HL-60 (cell line): ENCODE data around the gene SUSD4.

ENCODE experiments used
- DNase-seq, 2 experiments: peaks; one replicate each; pipeline ENCODE4 v3.0.0-alpha.2; 2010 to 2020; ENCODE audit warnings: low read depth in 1 of 2, low spot score in 1 of 2
- H3K27ac ChIP-seq: fragments of 250-450 bp; sonication (Bioruptor Pico); replicated peaks from 2 replicates; pipeline ENCODE4 v1.5.1; 2020; ENCODE audit warnings: mild to moderate bottlenecking, moderate library complexity
- H3K27me3 ChIP-seq: fragments of 250-450 bp; sonication (Bioruptor Pico); 2 replicates; pipeline ENCODE4 v1.5.1; 2021; ENCODE audit warnings: mild to moderate bottlenecking, moderate library complexity; ENCODE audit not compliant: insufficient read depth, poor library complexity, severe bottlenecking
- H3K4me3 ChIP-seq: replicated peaks from 2 replicates; pipeline ENCODE4 v1.5.1; 2011; ENCODE audit warnings: mild to moderate bottlenecking, control low read depth, low read length; ENCODE audit not compliant: insufficient read depth
- GABPA ChIP-seq: IDR thresholded peaks from 2 replicates; pipeline ENCODE4 v1.6.1; 2012; ENCODE audit warnings: low read depth
- POLR2AphosphoS5 ChIP-seq: IDR thresholded peaks from 2 replicates; pipeline ENCODE4 v1.6.1; 2012; ENCODE audit warnings: low read depth
- SPI1 ChIP-seq: IDR thresholded peaks from 2 replicates; pipeline ENCODE4 v1.6.1; 2012; ENCODE audit warnings: low read depth, mild to moderate bottlenecking, borderline replicate concordance
- TF ChIP-seq, protein P1 (sequence below): IDR thresholded peaks from 2 replicates; pipeline ENCODE4 v1.6.1; 2012; ENCODE audit warnings: low read depth; ENCODE audit not compliant: insufficient replicate concordance
- TF ChIP-seq, protein P2 (sequence below): IDR thresholded peaks from one replicate; pipeline ENCODE4 v1.5.1; 2011; ENCODE audit warnings: low read length, control low read depth, inconsistent platforms; ENCODE audit not compliant: insufficient read depth

Gene SUSD4

DNA sequence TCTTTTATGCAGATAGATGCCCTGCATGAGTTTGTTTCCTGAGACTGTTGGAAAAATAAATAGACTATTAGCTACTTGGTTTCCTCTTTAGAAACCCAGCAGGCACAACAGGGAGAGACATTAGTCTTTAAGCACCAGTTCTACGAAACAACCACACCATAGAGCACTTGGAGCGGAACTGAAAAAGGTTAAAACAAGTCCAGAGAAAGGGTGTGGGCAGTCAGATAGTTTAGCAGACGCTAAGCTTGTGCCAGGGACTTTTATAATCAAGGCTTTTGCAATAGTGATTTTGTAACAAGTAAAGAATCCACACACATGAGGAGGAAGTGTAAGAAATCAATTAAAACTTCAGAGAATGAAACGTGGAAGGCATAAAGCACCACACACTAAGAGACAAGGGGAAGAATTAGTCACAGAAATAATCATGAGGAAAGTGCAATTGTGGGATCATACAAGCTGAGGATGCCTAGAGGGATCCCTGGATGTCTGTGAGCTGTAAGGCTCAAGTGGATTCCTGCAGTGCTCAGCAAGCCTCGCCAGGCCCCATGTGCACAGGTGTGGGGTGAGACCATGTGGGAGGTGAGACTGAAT lies 183.2 kb downstream of the SUSD4 start:
- TF ChIP-seq SPI1, result peak; percentile 65; the same call in 1 of the 2 replicates
- no peak for TF ChIP-seq POLR2AphosphoS5
- Histone ChIP-seq H3K4me3 (no peak overlapping the region), H3K27ac (peak overlapping the region; percentile 24), H3K27me3 (no peaks in the 10 kb centered on the region)
- DNase-seq, result peak; percentile 66 to 76

DNA sequence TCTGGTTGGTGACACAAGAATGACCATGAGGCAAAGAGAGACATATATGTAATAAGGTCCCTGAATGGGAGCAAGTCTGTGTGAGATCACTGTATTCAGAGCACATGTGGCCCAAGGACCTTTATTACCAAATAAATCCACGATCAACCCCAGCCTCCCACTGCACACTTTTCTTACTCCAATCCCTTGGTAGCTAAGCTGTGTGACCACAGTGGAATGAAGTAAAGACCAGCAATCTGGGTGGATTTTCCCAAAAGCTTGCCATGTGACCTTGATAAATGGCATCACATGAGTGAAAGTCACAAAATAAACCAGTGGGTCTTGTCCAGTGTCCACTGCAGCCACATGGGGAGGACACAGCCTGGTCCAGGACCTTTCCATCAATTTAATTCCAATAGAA lies 184.2 kb downstream of the SUSD4 start:
- DNase-seq, result no peak
- Histone ChIP-seq H3K4me3 (no peak overlapping the region), H3K27me3 (no peaks in the 10 kb centered on the region), H3K27ac (no peak overlapping the region)
- TF ChIP-seq SPI1 (no peak), GABPA (no peak), POLR2AphosphoS5 (no peak)
- TF ChIP-seq, protein P1, sequence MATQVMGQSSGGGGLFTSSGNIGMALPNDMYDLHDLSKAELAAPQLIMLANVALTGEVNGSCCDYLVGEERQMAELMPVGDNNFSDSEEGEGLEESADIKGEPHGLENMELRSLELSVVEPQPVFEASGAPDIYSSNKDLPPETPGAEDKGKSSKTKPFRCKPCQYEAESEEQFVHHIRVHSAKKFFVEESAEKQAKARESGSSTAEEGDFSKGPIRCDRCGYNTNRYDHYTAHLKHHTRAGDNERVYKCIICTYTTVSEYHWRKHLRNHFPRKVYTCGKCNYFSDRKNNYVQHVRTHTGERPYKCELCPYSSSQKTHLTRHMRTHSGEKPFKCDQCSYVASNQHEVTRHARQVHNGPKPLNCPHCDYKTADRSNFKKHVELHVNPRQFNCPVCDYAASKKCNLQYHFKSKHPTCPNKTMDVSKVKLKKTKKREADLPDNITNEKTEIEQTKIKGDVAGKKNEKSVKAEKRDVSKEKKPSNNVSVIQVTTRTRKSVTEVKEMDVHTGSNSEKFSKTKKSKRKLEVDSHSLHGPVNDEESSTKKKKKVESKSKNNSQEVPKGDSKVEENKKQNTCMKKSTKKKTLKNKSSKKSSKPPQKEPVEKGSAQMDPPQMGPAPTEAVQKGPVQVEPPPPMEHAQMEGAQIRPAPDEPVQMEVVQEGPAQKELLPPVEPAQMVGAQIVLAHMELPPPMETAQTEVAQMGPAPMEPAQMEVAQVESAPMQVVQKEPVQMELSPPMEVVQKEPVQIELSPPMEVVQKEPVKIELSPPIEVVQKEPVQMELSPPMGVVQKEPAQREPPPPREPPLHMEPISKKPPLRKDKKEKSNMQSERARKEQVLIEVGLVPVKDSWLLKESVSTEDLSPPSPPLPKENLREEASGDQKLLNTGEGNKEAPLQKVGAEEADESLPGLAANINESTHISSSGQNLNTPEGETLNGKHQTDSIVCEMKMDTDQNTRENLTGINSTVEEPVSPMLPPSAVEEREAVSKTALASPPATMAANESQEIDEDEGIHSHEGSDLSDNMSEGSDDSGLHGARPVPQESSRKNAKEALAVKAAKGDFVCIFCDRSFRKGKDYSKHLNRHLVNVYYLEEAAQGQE, result no peak
- TF ChIP-seq, protein P2, sequence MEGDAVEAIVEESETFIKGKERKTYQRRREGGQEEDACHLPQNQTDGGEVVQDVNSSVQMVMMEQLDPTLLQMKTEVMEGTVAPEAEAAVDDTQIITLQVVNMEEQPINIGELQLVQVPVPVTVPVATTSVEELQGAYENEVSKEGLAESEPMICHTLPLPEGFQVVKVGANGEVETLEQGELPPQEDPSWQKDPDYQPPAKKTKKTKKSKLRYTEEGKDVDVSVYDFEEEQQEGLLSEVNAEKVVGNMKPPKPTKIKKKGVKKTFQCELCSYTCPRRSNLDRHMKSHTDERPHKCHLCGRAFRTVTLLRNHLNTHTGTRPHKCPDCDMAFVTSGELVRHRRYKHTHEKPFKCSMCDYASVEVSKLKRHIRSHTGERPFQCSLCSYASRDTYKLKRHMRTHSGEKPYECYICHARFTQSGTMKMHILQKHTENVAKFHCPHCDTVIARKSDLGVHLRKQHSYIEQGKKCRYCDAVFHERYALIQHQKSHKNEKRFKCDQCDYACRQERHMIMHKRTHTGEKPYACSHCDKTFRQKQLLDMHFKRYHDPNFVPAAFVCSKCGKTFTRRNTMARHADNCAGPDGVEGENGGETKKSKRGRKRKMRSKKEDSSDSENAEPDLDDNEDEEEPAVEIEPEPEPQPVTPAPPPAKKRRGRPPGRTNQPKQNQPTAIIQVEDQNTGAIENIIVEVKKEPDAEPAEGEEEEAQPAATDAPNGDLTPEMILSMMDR, result no peak

DNA sequence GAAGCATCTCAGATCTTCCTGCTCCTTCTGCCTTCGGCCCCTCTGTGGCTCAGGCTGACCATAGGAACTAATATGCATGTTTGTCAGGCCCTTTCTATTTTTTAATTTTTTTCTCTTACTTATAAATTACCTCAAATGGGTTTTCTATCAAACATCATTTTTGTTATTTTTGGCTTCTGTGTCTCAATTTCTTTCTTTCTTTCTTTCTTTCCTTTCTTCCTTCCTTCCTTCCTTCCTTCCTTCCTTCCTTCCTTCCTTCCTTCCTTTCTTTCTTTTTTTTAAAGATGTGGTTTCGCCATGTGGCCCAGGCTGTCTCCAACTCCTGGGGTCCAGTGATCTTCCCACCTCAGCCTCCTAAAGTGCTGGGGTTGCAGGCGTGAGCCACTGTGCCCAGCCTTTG lies 184.7 kb downstream of the SUSD4 start:
- Histone ChIP-seq H3K27me3 (no peaks in the 10 kb centered on the region), H3K4me3 (no peak overlapping the region), H3K27ac (no peak overlapping the region)
- DNase-seq, result no peak
- no peak for TF ChIP-seq POLR2AphosphoS5
- no peak for TF ChIP-seq GABPA
- no peak for TF ChIP-seq SPI1
- TF ChIP-seq, protein P1, result no peak
- TF ChIP-seq, protein P2, result no peak

DNA sequence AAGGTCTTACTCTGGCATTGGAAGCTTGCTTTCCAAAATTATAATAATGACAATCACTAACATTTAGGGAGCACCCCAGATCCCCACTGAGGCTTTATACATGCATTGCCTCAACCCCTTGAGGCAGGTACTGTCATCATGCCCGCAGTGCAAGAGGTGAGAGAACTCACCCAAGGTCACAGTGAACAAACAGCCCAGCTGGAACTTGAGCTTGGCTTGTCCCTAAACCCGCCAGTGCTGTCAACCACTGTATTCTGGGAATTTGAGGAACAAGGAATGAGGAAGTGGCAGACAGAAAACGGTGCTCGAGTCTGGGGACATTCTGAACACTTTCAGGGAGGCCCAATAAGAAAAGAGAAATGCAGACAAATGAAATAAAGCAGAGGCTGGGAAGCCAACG lies 186.3 kb downstream of the SUSD4 start:
- DNase-seq, result peak in 1 of 2 experiments; percentile 83
- H3K27ac ChIP-seq, result no peak overlapping the region
- no peaks in the 10 kb centered on the region for H3K27me3 ChIP-seq
- H3K4me3 ChIP-seq, result no peak overlapping the region
- TF ChIP-seq SPI1, result peak; percentile 100
- no peak for TF ChIP-seq POLR2AphosphoS5
- TF ChIP-seq, protein P2, result no peak
